Anterior cingulate cortex (tissue), 58 donors: ENCODE measurements around the gene CTF1.
"Not testable (repeated sequence)": the region's sequence is repeated elsewhere in the genome, so short reads cannot be mapped to it uniquely, and the experiment has no call there.

Source experiments
- DNase-seq, 58 donors: peaks; one replicate each; lab custom pipeline; 2025; lab: John Stamatoyannopoulos, UW

CTF1 gene

GRCh38 chr16:30926937-30927788 lies 30.7 kb downstream of the CTF1 start:
- DNase-seq: no peak

GRCh38 chr16:30927789-30928378 lies 31.5 kb downstream of the CTF1 start:
- DNase-seq: peak in 52 of 58 donors; percentile 29 to 94 (median 73)

- no peak for DNase-seq
These were observed 32.0 kb downstream of the CTF1 start for GRCh38 chr16:30928390-30928789.

GRCh38 chr16:30929167-30929566 lies 32.8 kb downstream of the CTF1 start:
- no peak for DNase-seq

DNA sequence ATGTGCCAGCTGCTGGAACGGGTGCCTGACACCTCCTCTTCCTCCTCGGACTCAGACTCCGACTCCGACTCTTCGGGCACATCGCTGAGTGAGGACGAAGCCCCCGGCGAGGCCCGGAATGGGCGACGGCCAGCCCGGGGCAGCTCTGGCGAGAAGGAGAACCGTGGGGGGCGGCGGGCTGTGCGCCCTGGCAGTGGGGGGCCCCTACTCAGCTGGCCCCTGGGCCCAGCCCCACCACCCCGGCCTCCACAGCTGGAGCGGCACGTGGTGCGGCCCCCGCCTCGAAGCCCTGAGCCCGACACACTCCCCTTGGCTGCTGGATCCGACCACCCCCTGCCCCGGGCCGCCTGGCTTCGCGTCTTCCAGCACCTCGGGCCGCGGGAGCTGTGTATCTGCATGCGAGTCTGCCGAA lies 33.8 kb downstream of the CTF1 start:
- no peak for DNase-seq

- no peak for DNase-seq
These were observed 34.7 kb downstream of the CTF1 start for GRCh38 chr16:30931068-30931650.

DNA sequence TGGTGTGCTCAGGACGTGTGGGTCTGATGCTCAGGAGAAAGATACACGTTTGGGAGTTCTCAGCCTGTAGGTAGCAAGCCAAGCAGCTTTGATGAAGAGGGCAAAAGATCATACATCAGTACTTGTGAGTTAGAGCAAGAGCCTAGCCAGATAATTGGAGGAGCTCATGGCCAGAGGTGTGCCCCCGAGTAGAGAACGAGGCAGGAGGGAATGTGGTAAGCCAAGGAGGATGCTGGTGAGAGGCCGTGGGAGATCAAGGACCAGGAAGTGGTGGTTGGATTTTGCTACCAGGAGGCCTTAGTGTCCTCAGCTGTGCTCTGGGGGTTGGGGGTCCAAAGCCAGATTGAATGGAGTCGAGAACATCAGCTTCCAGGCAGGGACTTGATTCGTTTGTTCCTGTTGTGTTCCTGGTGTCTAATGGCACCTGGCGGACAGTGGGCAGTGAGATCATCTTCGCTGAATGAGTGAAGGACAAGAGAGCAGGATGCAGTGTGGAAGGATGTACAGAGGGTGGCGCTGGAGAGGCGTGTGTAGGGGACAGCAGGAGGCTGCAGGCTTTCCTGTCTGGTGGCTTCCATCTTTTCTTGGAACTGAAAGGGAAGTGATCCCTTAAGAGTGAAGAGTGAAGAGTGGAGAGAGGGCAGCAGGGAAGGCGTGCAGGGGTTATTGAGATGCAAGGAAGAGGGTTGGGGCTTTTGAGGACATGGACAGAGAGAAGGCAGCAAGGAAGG lies 38.6 kb downstream of the CTF1 start:
- DNase-seq: peak in 21 of 58 donors; percentile 2 to 60 (median 24)

GRCh38 chr16:30937692-30938091 lies 41.3 kb downstream of the CTF1 start:
- no peak for DNase-seq

DNA sequence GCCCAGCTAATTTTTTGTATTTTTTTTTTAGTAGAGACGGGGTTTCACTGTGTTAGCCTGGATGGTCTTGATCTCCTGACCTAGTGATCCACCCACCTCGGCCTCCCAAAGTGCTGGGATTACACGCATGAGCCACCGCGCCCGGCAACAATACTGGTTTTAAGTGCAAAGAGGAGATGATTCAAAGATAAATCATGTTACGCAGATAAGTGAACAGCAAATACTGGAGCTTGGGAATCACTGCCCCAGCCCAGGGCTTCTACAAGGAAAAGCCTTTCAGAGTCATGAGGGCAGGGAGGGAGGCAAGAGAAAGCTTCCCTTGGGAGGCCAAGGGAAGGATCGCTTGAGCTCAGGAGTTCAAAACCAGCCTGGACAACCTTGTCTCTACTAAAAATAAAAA lies 43.2 kb downstream of the CTF1 start:
- not testable (repeated sequence) for DNase-seq

GRCh38 chr16:30941600-30942425 lies 45.4 kb downstream of the CTF1 start:
- DNase-seq: peak in 36 of 58 donors; percentile 14 to 61 (median 32)

DNA sequence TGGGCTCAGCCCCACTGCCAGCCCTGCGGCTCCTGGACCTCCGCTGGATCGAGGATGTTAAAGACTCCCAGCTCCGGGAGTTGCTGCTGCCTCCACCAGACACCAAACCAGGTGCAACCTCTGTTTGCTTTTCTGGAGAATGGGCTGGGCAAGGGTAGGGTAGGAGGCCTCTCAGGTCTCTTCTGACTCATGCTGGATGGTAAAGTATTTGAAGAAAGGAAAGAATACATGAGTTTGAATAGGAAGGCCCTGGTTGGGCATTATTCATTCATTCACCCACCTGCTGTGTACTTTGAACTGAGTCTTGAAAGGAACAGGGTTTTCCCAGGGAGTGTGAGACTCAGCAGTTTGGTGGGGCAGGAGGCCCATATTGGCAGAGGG lies 46.0 kb downstream of the CTF1 start:
- no peak for DNase-seq

- no peak for DNase-seq
These were observed 47.9 kb downstream of the CTF1 start for GRCh38 chr16:30944352-30944751.

DNA sequence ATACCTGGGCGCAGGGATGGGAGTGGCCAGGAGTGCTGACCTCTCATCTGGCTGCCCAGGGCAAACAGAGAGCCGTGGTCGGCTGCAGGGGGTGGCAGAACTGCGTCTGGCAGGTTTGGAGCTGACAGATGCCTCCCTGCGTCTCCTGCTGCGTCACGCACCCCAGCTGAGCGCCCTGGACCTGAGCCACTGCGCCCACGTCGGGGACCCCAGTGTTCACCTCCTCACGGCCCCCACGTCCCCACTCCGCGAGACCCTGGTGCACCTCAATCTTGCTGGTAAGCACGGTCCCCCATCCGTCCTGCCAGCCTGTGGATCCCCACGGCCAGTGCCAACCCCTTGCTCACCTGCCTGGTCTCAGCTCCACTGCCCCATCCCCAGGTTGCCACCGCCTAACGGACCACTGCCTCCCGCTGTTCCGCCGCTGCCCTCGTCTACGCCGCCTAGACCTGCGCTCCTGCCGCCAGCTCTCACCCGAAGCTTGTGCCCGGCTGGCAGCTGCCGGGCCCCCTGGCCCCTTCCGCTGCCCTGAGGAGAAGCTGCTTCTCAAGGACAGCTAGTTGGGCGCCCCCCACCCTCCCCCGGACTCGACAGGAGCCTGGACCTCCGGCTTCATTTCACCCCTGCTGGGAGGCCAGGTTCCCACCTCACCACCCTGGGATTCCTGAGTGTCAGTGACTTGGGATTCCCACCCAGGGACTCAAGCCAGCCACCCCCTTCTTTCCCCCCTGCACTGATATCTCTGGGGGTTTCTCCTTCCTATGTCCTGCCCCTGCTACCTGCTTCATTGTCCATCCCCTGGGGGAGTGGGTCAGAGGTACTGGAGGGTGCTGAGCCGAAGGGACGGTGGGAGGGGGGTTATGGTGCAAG lies 50.5 kb downstream of the CTF1 start:
- no peak for DNase-seq

GRCh38 chr16:30947541-30947858 lies 51.1 kb downstream of the CTF1 start:
- no peak for DNase-seq

DNA sequence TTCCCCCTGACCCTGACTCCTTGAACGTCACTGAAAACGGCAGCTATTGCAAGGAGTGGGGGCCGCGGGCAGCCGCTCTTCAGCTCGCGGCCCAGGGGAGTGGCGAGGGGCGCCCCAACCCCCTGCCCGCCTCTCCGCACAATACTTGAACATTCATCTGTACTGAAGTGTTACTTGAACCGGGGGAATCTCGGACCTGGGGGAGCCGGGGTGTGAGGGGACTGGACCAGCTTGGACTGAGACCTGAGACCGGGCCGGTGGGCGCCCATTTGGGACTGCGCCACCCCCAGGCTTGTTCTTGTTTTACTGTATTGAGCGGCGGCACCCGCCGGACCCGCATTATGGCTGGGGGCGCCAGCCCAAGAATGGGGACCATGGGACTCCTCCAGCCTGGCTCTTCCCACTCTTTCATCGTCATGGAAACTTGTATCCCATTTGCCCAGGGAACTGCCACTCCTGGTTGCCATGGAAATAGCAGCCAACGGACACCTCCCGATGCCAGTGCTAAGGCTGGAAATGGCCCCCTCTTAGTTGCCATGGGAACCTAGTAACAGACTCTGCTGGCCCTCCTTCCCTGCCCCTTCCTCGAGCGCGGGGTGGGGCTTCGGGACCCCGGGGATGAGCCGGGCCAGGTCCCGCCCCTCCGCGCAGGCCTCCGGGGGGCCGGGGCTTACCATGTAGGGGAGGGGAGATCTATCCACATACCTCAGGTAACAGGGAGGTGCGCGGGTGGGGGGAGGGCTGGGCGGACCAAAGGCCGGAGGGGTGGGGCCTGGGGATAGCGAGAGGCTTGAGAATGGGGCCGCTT lies 51.6 kb downstream of the CTF1 start:
- peak; percentile 50 to 97 (median 88) for DNase-seq

GRCh38 chr16:30948667-30949649 lies 52.5 kb downstream of the CTF1 start, which contains the start of gene ORAI3:
ORAI3 (plus strand) TSS chr16:30949068; CDS start chr16:30949290, 222 bp downstream.
- peak in 54 of 58 donors; percentile 19 to 80 (median 60) for DNase-seq
